IPS-15b (cell line): ENCODE results near the gene TJP3.
"Not testable (repeated sequence)": the region's sequence is repeated elsewhere in the genome, so short reads cannot be mapped to it uniquely, and the experiment has no call there.

Experiments
- H3K27me3 ChIP-seq: one replicate; pipeline ENCODE4 v1.6.1; 2013; ENCODE audit warnings: low read length; ENCODE audit not compliant: control insufficient read depth, insufficient read depth
- H3K36me3 ChIP-seq: one replicate; pipeline ENCODE4 v1.6.1; 2013; ENCODE audit warnings: low read length; ENCODE audit not compliant: control insufficient read depth, insufficient read depth
- H3K4me1 ChIP-seq: one replicate; pipeline ENCODE4 v1.6.1; 2013; ENCODE audit warnings: mild to moderate bottlenecking, low read length; ENCODE audit not compliant: control insufficient read depth, insufficient read depth
- H3K4me3 ChIP-seq: one replicate; pipeline ENCODE4 v1.5.1; 2013; ENCODE audit warnings: low read depth, low read length
- H3K9ac ChIP-seq: one replicate; pipeline ENCODE4 v1.6.1; 2013; ENCODE audit warnings: low read depth, mild to moderate bottlenecking, low read length
- H3K9me3 ChIP-seq: one replicate; pipeline ENCODE4 v1.6.1; 2013; ENCODE audit warnings: mild to moderate bottlenecking, low read length; ENCODE audit not compliant: control insufficient read depth, insufficient read depth

Gene TJP3, protein sequence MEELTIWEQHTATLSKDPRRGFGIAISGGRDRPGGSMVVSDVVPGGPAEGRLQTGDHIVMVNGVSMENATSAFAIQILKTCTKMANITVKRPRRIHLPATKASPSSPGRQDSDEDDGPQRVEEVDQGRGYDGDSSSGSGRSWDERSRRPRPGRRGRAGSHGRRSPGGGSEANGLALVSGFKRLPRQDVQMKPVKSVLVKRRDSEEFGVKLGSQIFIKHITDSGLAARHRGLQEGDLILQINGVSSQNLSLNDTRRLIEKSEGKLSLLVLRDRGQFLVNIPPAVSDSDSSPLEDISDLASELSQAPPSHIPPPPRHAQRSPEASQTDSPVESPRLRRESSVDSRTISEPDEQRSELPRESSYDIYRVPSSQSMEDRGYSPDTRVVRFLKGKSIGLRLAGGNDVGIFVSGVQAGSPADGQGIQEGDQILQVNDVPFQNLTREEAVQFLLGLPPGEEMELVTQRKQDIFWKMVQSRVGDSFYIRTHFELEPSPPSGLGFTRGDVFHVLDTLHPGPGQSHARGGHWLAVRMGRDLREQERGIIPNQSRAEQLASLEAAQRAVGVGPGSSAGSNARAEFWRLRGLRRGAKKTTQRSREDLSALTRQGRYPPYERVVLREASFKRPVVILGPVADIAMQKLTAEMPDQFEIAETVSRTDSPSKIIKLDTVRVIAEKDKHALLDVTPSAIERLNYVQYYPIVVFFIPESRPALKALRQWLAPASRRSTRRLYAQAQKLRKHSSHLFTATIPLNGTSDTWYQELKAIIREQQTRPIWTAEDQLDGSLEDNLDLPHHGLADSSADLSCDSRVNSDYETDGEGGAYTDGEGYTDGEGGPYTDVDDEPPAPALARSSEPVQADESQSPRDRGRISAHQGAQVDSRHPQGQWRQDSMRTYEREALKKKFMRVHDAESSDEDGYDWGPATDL

DNA sequence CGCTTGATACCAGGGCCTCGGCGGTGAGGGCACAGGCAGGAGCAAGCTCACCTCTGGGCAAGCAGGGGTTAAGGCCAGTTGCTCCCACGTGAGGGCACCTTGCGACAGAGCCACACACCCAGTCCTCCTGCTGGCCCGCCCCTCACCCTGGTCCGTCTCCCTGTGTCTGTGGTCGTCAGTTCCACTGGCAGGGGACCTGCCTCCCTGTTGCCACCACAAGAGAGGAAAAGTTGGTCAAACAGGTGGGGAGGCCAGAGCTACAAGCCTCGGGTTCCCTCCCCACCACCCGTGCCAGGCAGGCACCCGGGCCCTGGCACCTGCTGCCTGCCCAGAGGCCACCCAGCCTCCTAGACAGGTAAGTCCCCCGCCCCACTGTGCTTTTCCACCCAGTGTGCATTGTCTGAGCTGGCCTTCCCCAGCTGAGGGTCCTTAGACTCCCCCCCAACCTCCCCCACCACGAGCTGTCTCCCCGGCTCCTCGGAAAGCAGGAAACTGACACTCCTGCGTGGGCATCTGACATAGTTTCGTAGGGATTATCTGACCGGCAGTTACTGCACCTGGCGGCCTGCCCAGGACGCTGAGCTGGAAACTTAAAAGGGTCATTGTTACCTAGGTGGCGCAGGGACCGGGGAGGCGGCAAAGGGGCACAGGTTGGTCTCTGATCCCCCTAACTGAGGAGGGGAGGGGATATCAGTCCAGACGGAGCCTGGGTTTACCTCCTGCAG is at the start of gene TJP3:
TSS of gene TJP3 (plus strand) at position 178 of the 725 bp plus-strand sequence. CDS start 20,049 bp downstream, outside the sequence.
- H3K4me3 ChIP-seq = no peak within 1 kb of the TSS
- H3K27me3 ChIP-seq = no peaks in the 10 kb centered on the region
- H3K9me3 ChIP-seq = no peaks in the 10 kb centered on the region
- no peak within 1 kb of the TSS for H3K9ac ChIP-seq
- H3K4me1 ChIP-seq = peaks cover 6% of the 10 kb centered on the region
- no peaks in the 10 kb centered on the region for H3K36me3 ChIP-seq

- Histone ChIP-seq H3K9me3 (no peaks in the 10 kb centered on the region), H3K27me3 (no peaks in the 10 kb centered on the region), H3K36me3 (peaks cover 56% of the 10 kb centered on the region), H3K4me3 (no peak overlapping the region), H3K9ac (no peak overlapping the region), H3K4me1 (no peaks in the 10 kb centered on the region)
Measured at GRCh38 chr19:3658870-3659745, 49.1 kb upstream of the TJP3 start.

DNA sequence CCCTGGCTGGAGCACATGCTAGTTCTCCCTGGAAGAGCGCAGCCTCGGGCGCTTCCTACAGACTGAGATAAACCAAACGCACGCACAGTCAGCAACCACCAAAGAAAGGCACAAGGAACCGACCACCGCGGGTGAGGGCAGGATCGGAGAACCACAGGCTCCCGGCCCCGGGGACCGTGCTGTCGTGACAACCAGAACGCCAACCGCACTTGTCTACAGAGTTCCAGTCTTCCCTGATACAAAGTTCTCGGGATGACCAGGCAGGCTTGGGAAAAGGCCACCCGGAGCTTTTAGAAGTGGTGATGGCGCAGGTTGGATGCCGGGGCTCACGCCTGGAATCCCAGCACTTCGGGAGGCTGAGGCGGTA is 48.5 kb upstream of the TJP3 start:
- Histone ChIP-seq H3K36me3 (peaks cover 60% of the 10 kb centered on the region), H3K9me3 (no peaks in the 10 kb centered on the region), H3K9ac (no peak overlapping the region), H3K4me3 (no peak overlapping the region), H3K4me1 (no peaks in the 10 kb centered on the region), H3K27me3 (no peaks in the 10 kb centered on the region)

- no peak overlapping the region for H3K4me3 ChIP-seq
- H3K27me3 ChIP-seq = no peaks in the 10 kb centered on the region
- no peak overlapping the region for H3K9ac ChIP-seq
- H3K36me3 ChIP-seq = peaks cover 59% of the 10 kb centered on the region
- no peaks in the 10 kb centered on the region for H3K4me1 ChIP-seq
- no peaks in the 10 kb centered on the region for H3K9me3 ChIP-seq
Measured at GRCh38 chr19:3660493-3661219, 47.5 kb upstream of the TJP3 start.

- Histone ChIP-seq H3K9me3 (no peaks in the 10 kb centered on the region), H3K9ac (no peak overlapping the region), H3K36me3 (peaks cover 50% of the 10 kb centered on the region), H3K4me1 (no peaks in the 10 kb centered on the region), H3K27me3 (no peaks in the 10 kb centered on the region), H3K4me3 (no peak overlapping the region)
Measured at GRCh38 chr19:3661284-3662238, 46.6 kb upstream of the TJP3 start.

DNA sequence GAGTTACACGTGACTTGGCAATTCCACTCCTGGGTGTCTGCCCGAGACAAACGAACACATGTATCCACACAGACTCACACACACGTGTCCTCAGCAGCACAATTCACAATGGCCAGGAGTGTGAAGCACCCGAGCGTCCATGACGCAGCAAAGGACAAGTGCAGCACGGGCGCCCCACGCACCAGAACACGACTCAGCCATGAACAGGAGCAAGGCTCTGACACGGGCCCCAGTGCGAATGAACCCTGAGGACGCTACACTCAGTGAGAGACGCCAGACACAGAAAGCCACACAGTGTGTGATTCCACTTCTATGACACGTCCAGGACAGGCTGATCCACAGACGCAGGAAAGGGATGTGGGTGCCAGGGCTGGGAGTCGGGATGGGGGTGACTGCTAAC is 44.3 kb upstream of the TJP3 start:
- Histone ChIP-seq H3K36me3 (peaks cover 40% of the 10 kb centered on the region), H3K9ac (no peak overlapping the region), H3K27me3 (no peaks in the 10 kb centered on the region), H3K4me3 (no peak overlapping the region), H3K9me3 (no peaks in the 10 kb centered on the region), H3K4me1 (no peaks in the 10 kb centered on the region)

- no peak overlapping the region for H3K9ac ChIP-seq
- no peaks in the 10 kb centered on the region for H3K4me1 ChIP-seq
- no peak overlapping the region for H3K4me3 ChIP-seq
- H3K27me3 ChIP-seq = no peaks in the 10 kb centered on the region
- no peaks in the 10 kb centered on the region for H3K9me3 ChIP-seq
- peaks cover 34% of the 10 kb centered on the region for H3K36me3 ChIP-seq
Measured at GRCh38 chr19:3664879-3665642, 43.1 kb upstream of the TJP3 start.

DNA sequence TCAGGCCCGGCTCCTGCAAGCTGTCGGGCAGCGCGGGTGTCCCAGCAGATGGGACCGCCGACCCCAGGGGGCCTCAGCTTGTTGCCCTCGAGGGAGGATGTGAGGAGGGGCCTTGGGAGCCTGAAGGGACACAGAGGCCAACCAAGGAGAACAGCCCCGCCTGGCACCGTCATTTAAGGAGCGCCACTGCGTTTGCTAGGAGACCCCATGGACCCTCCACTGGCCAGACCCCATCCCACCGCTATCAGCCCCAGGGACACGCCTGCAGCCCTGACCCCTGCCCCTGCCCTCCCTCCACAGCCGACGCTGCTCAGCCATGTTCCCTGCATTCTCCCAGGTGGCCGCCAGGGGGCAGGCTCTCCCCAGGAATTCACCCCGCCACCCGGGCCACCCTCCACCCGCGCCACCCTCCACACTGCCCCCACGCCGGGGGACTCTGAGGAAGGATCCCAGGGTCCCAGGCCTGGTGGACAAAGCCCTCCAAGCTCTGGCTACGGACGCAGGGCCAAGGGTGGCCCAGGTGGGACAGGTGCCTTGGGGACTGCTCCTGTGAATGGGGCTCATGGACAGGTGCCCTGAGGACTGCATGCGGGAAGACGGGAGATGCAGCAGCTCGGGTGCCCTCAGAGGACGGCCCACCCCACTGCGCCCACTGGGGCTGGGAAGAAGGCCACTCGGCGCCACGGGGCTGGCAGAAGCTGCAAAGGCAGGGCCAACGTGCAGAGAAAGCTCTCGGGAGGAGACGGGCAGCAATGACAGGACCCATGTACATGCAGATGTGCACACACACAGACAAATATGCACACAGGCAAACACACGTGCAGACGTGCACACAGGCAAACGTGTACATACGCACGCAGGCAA is 42.3 kb upstream of the TJP3 start:
- Histone ChIP-seq H3K4me3 (no peak overlapping the region), H3K9ac (no peak overlapping the region), H3K27me3 (no peaks in the 10 kb centered on the region), H3K9me3 (no peaks in the 10 kb centered on the region), H3K36me3 (peaks cover 28% of the 10 kb centered on the region), H3K4me1 (no peaks in the 10 kb centered on the region)

DNA sequence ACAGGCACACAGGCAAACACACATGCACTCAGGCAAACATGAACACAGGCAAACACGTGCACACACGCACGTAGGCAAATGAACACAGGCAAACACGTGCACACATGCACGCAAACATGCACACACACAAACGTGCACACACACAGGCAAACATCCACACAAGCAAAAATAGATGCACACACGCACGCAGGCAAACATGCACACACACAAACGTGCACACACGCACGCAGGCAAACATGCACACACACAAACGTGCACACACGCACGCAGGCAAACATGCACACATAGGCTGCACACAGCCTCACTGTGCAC is 41.7 kb upstream of the TJP3 start:
- H3K4me3 ChIP-seq, H3K9ac ChIP-seq, H3K9me3 ChIP-seq, H3K4me1 ChIP-seq, H3K27me3 ChIP-seq: not testable (repeated sequence)
- H3K36me3 ChIP-seq = peaks cover 23% of the 10 kb centered on the region
